ENCODE measurements around the gene GADD45GIP1.

GADD45GIP1 gene

DNA sequence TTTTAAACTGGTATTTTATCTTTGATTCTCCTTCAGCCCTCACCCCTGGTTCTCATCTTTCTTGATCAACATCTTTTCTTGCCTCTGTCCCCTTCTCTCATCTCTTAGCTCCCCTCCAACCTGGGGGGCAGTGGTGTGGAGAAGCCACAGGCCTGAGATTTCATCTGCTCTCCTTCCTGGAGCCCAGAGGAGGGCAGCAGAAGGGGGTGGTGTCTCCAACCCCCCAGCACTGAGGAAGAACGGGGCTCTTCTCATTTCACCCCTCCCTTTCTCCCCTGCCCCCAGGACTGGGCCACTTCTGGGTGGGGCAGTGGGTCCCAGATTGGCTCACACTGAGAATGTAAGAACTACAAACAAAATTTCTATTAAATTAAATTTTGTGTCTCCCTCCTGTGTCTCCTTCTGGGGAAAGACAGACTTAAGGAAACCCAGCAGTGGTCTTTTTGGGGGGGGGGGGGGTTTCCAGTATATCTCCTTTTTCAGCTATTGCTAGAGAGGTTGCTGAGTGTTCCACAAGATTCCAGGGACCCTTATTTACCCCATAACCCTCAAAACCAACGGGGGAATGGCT lies 12.8 kb downstream of the GADD45GIP1 start:
- no peak for TF ChIP-seq CEBPB (IDR thresholded peaks at IDR 0.05)
- TF ChIP-seq, protein P1, sequence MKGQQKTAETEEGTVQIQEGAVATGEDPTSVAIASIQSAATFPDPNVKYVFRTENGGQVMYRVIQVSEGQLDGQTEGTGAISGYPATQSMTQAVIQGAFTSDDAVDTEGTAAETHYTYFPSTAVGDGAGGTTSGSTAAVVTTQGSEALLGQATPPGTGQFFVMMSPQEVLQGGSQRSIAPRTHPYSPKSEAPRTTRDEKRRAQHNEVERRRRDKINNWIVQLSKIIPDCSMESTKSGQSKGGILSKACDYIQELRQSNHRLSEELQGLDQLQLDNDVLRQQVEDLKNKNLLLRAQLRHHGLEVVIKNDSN (IDR thresholded peaks at IDR 0.05) = no peak
- TF ChIP-seq YY1 (IDR thresholded peaks at IDR 0.05; ENCODE audit: low read depth) = no peak
- TF ChIP-seq NFIC (IDR thresholded peaks at IDR 0.05) = no peak
- no peak for TF ChIP-seq ZBTB7A (IDR thresholded peaks at IDR 0.05; ENCODE audit: low read depth)
- TF ChIP-seq TCF12 (IDR thresholded peaks at IDR 0.05; ENCODE audit: low read depth) = no peak
- TF ChIP-seq, protein P2, sequence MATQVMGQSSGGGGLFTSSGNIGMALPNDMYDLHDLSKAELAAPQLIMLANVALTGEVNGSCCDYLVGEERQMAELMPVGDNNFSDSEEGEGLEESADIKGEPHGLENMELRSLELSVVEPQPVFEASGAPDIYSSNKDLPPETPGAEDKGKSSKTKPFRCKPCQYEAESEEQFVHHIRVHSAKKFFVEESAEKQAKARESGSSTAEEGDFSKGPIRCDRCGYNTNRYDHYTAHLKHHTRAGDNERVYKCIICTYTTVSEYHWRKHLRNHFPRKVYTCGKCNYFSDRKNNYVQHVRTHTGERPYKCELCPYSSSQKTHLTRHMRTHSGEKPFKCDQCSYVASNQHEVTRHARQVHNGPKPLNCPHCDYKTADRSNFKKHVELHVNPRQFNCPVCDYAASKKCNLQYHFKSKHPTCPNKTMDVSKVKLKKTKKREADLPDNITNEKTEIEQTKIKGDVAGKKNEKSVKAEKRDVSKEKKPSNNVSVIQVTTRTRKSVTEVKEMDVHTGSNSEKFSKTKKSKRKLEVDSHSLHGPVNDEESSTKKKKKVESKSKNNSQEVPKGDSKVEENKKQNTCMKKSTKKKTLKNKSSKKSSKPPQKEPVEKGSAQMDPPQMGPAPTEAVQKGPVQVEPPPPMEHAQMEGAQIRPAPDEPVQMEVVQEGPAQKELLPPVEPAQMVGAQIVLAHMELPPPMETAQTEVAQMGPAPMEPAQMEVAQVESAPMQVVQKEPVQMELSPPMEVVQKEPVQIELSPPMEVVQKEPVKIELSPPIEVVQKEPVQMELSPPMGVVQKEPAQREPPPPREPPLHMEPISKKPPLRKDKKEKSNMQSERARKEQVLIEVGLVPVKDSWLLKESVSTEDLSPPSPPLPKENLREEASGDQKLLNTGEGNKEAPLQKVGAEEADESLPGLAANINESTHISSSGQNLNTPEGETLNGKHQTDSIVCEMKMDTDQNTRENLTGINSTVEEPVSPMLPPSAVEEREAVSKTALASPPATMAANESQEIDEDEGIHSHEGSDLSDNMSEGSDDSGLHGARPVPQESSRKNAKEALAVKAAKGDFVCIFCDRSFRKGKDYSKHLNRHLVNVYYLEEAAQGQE (IDR thresholded peaks at IDR 0.05; ENCODE audit: low read depth) = no peak
- no peak for TF ChIP-seq TAF1 (IDR thresholded peaks at IDR 0.05; ENCODE audit: low read depth)
- no peak for TF ChIP-seq RAD21 (IDR thresholded peaks at IDR 0.05; ENCODE audit: low read depth)
- TF ChIP-seq, protein P3, sequence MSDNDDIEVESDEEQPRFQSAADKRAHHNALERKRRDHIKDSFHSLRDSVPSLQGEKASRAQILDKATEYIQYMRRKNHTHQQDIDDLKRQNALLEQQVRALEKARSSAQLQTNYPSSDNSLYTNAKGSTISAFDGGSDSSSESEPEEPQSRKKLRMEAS (IDR thresholded peaks at IDR 0.05) = no peak
- no peak for TF ChIP-seq EGR1 (IDR thresholded peaks at IDR 0.05)
- no peak for TF ChIP-seq EP300 (IDR thresholded peaks at IDR 0.05; ENCODE audit: borderline replicate concordance)
- no peak for TF ChIP-seq CREB1 (IDR thresholded peaks at IDR 0.05; ENCODE audit: low read depth)
- no peak for TF ChIP-seq TEAD4 (IDR thresholded peaks at IDR 0.05)
- TF ChIP-seq FOXM1 (IDR thresholded peaks at IDR 0.05; ENCODE audit: borderline replicate concordance, low read depth) = no peak

DNA sequence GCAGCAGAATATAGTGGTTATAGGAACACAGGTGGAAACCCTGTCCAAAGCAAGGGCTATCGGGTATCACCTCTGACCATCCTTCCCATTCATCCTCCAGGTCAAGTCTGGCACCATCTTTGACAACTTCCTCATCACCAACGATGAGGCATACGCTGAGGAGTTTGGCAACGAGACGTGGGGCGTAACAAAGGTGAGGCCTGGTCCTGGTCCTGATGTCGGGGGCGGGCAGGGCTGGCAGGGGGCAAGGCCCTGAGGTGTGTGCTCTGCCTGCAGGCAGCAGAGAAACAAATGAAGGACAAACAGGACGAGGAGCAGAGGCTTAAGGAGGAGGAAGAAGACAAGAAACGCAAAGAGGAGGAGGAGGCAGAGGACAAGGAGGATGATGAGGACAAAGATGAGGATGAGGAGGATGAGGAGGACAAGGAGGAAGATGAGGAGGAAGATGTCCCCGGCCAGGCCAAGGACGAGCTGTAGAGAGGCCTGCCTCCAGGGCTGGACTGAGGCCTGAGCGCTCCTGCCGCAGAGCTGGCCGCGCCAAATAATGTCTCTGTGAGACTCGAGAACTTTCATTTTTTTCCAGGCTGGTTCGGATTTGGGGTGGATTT lies 13.5 kb downstream of the GADD45GIP1 start:
- TF ChIP-seq TCF12 (IDR thresholded peaks at IDR 0.05; ENCODE audit: low read depth) (no peak), YY1 (IDR thresholded peaks at IDR 0.05; ENCODE audit: low read depth) (no peak), EGR1 (IDR thresholded peaks at IDR 0.05) (no peak), CREB1 (IDR thresholded peaks at IDR 0.05; ENCODE audit: low read depth) (no peak), EP300 (IDR thresholded peaks at IDR 0.05; ENCODE audit: borderline replicate concordance) (no peak), FOXM1 (IDR thresholded peaks at IDR 0.05; ENCODE audit: borderline replicate concordance, low read depth) (no peak), CEBPB (IDR thresholded peaks at IDR 0.05) (no peak)
- TF ChIP-seq, protein P2 (IDR thresholded peaks at IDR 0.05; ENCODE audit: low read depth) = no peak
- TF ChIP-seq, protein P1 (IDR thresholded peaks at IDR 0.05) = no peak
- TF ChIP-seq, protein P3 (IDR thresholded peaks at IDR 0.05) = no peak

DNA sequence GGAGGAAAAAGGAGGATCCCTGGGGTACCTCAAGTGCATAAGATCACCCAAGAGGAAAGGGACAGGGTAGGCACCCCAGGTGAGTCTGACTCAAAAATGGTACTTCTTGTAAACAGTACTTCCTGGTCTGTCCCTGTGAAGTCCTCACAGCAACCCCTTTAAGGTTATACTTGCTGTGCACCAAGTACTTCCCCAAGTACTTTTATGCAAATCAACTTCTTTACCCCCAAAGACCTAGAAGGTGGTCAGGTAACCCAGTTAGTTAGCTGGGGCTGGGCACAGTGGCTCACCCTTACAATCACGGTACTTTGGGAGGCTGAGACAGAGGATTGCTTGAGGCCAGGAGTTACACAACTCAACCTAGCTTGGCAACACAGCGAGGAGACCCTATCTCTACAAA lies 16.1 kb downstream of the GADD45GIP1 start:
- TF ChIP-seq CEBPB (IDR thresholded peaks at IDR 0.05) (no peak), TAF1 (IDR thresholded peaks at IDR 0.05; ENCODE audit: low read depth) (no peak), YY1 (IDR thresholded peaks at IDR 0.05; ENCODE audit: low read depth) (no peak), FOXM1 (IDR thresholded peaks at IDR 0.05; ENCODE audit: borderline replicate concordance, low read depth) (no peak)
- TF ChIP-seq, protein P1 (IDR thresholded peaks at IDR 0.05) = no peak
- TF ChIP-seq, protein P3 (IDR thresholded peaks at IDR 0.05) = no peak

DNA sequence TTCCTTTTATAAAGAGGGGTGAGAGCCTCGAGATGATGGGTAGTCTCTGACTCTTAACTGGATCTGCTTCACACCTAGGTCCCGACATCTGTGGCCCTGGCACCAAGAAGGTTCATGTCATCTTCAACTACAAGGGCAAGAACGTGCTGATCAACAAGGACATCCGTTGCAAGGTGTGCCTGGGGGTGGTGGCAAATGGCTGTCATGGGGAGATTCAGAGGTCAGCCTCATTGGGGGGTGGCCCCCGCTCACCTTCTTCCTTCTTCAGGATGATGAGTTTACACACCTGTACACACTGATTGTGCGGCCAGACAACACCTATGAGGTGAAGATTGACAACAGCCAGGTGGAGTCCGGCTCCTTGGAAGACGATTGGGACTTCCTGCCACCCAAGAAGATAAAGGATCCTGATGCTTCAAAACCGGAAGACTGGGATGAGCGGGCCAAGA lies 17.0 kb downstream of the GADD45GIP1 start:
- TF ChIP-seq CEBPB (IDR thresholded peaks at IDR 0.05) = no peak
- TF ChIP-seq YY1 (IDR thresholded peaks at IDR 0.05; ENCODE audit: low read depth) = no peak
- TF ChIP-seq EP300 (IDR thresholded peaks at IDR 0.05; ENCODE audit: borderline replicate concordance) = no peak
- TF ChIP-seq RAD21 (IDR thresholded peaks at IDR 0.05; ENCODE audit: low read depth) = no peak
- no peak for TF ChIP-seq CREB1 (IDR thresholded peaks at IDR 0.05; ENCODE audit: low read depth)
- TF ChIP-seq, protein P2 (IDR thresholded peaks at IDR 0.05; ENCODE audit: low read depth) = no peak
- no peak for TF ChIP-seq TCF12 (IDR thresholded peaks at IDR 0.05; ENCODE audit: low read depth)
- no peak for TF ChIP-seq TEAD4 (IDR thresholded peaks at IDR 0.05)
- TF ChIP-seq, protein P3 (IDR thresholded peaks at IDR 0.05) = no peak
- TF ChIP-seq, protein P1 (IDR thresholded peaks at IDR 0.05) = no peak
- no peak for TF ChIP-seq EGR1 (IDR thresholded peaks at IDR 0.05)
- TF ChIP-seq NFIC (IDR thresholded peaks at IDR 0.05) = no peak
- no peak for TF ChIP-seq FOXM1 (IDR thresholded peaks at IDR 0.05; ENCODE audit: borderline replicate concordance, low read depth)
- TF ChIP-seq ZBTB7A (IDR thresholded peaks at IDR 0.05; ENCODE audit: low read depth) = no peak
- TF ChIP-seq TAF1 (IDR thresholded peaks at IDR 0.05; ENCODE audit: low read depth) = no peak
